Psoas muscle (tissue), 8 donors: ENCODE measurements around the gene COPS7A. TPM values are rescaled to one million over a fixed set of nuclear protein-coding genes. Genes with fewer than 3 reads are reported as not detected.

ENCODE experiments used
- ATAC-seq, 4 donors: fragments of 200-7000 bp; cut with Tn5 transposase; one replicate each; pipeline ENCODE4 v1.9.1; 2020; ENCODE audit warnings: moderate library complexity in 3 of 4, mild to moderate bottlenecking in 2 of 4
- DNase-seq, 2 donors: peaks; one replicate each; pipeline ENCODE4 v3.0.0-alpha.2; 2020
- H3K27ac ChIP-seq: fragments of 200-600 bp; one replicate; pipeline ENCODE4 v1.8.0; 2022
- H3K27me3 ChIP-seq, 3 donors: fragments of 200-600 bp in 1 of 3; one replicate each; pipeline versions ENCODE4 v1.6.1 to v1.8.0; 2013 to 2022; ENCODE audit warnings: low read length in 2 of 3, mild to moderate bottlenecking in 2 of 3, moderate library complexity in 1 of 3; ENCODE audit not compliant: insufficient read depth in 3 of 3
- H3K36me3 ChIP-seq, 2 donors: fragments of 200-600 bp in 1 of 2; one replicate each; pipeline versions ENCODE4 v1.6.1 to v1.8.0; 2013 to 2022; ENCODE audit warnings: low read depth in 1 of 2, mild to moderate bottlenecking in 1 of 2, moderate library complexity in 1 of 2; ENCODE audit not compliant: insufficient read depth in 1 of 2
- H3K4me1 ChIP-seq: fragments of 200-600 bp; one replicate; pipeline ENCODE4 v1.8.0; 2022
- H3K4me3 ChIP-seq: fragments of 200-600 bp; one replicate; pipeline ENCODE4 v1.8.0; 2022; ENCODE audit warnings: mild to moderate bottlenecking
- H3K9me3 ChIP-seq: fragments of 200-600 bp; one replicate; pipeline ENCODE4 v1.8.0; 2022
- WGBS, 3 donors: extraction: QIAGEN DNeasy Blood & Tissue Kit; methylation state at CpG; one replicate each; pipeline versions ENCODE4 v1.1.6 to v1.1.7; 2013; 5-methylcytosine and 5-hydroxymethylcytosine counted together
- intact Hi-C, 2 donors: fragments of 100-400 bp; cut with DNase I; formaldehyde crosslinking; loops; one replicate each; pipeline versions ENCODE4 v1.11.0 to v1.14.2; 2022
- polyA plus RNA-seq, 3 donors: library from polyadenylated mRNA; stranded (reverse); fragments of 200-250 nt; gene quantifications; one replicate each; pipeline ENCODE4 v1.2.3, GENCODE V29; 2013
- total RNA-seq, 4 donors: library from RNA; stranded (reverse); fragmentation: NEBNext Ultra II Directional in 2 of 4; extraction: Animal tissue kit (Norgen Biotek cat#: 25700) in 2 of 4; gene quantifications; one replicate each; pipeline versions ENCODE4 v1.2.1 to v1.2.4, GENCODE V29; 2021 to 2023
- TF ChIP-seq, protein P1 (sequence below): fragments of 200-600 bp; IDR thresholded peaks from one replicate; pipeline ENCODE4 v1.8.0; 2022; ENCODE audit warnings: antibody characterized with exemption
- donor health status: healthy with polysubstance abuse.
- donor health status: DM: no; HTN: no; CAD: no; lungs with moderate emphysema.
- donor health status: Bipolar disorder and iron deficiency.
- donor health status: healthy.
- donor health status: DM: yes; HTN: yes; CAD: no.
- donor health status: DM: no; HTN: no; CAD: no.
- donor health status: DM: no; HTN: no; CAD: no.
- donor health status: DM: yes; HTN: yes; CAD: no.

The COPS7A gene
- total and polyA plus RNA-seq, 7 donors, result 72.3 to 157 (median 79.2) TPM

DNA sequence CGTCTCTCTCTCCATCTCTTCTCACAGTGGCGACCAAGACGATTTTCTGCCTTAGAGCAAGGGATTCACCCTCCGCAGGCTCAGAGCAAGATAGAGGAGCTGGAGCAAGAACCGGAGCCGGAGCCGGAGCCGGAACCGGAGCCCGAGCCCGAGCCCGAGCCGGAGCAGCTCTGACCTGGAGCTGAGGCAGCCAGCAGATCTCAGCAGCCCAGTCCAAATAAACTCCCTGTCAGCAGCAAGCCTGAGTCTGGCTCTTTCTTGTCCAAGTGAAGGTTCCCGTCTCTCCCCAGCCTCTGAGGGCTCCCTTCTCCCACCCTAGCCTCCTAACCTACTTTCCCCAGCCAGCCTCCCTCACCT lies 54.3 kb downstream of the COPS7A start:
- Histone ChIP-seq H3K36me3 (no peaks in the 10 kb centered on the region), H3K9me3 (no peaks in the 10 kb centered on the region), H3K27ac (peak overlapping the region; percentile 68), H3K4me1 (peaks cover 5% of the 10 kb centered on the region), H3K4me3 (peak overlapping the region; percentile 65), H3K27me3 (peaks cover 0 to 2% (median 0%) of the 10 kb centered on the region in 3 donors)
- TF ChIP-seq, protein P1, sequence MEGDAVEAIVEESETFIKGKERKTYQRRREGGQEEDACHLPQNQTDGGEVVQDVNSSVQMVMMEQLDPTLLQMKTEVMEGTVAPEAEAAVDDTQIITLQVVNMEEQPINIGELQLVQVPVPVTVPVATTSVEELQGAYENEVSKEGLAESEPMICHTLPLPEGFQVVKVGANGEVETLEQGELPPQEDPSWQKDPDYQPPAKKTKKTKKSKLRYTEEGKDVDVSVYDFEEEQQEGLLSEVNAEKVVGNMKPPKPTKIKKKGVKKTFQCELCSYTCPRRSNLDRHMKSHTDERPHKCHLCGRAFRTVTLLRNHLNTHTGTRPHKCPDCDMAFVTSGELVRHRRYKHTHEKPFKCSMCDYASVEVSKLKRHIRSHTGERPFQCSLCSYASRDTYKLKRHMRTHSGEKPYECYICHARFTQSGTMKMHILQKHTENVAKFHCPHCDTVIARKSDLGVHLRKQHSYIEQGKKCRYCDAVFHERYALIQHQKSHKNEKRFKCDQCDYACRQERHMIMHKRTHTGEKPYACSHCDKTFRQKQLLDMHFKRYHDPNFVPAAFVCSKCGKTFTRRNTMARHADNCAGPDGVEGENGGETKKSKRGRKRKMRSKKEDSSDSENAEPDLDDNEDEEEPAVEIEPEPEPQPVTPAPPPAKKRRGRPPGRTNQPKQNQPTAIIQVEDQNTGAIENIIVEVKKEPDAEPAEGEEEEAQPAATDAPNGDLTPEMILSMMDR, result no peak
- ATAC-seq (peak; percentile 30 to 64 (median 44)), DNase-seq (peak; percentile 41 to 67)
- intact Hi-C loops, result loop anchor here (2.0 to 5.0 kb wide), 4 partner anchors 23 to 159 kb away; no protein-coding TSS in a partner anchor
- WGBS, 3 donors, result 5 to 24% (median 22%) methylated on average over 12 to 14 of the region's 14 CpGs

DNA sequence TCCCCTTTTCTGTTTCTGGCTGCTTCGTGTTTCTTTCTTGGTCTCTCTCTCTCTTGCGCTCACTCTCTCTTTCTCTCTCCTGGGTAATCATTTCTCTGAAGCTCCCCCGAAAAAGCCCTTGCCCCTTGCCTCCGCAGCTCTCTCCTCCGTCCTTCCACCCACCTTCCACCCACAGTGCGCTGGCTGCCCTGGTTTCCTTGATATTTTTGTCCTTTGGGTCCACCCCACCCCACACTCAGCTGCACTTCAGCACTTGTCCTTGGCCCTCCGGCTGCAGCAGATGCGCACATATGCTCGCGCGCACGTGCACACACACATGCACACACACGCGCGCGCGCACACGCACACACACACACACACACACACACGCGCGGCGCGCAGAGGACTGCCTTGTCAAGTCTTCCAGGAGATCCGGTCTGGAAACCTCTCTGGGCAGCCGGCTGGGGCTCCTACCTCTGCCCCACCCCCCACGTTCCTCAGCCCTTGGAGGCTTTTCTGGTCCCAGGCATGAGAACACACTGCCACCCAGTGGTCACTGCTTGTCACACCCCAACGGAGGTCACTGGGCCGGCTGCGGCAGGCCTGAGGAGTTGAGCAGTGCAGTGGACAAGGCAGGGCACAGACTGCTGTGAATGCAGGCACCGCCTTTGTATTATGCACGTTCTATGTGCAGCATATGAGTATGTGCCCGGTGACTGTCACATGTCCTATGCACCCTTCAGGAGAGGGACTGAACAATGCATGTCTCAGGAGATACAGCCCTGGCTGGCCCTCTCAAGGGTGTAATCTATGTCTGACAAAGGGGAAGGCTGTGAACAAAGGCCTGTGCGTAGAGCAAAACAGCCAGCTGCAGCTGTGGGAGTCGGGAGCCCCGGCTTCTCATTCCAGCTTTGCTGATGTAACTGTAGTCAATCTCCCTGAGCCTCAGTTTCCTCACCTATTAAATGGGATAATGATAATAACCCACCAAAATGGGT lies 55.0 kb downstream of the COPS7A start:
- Histone ChIP-seq H3K27ac (peak overlapping the region; percentile 68), H3K9me3 (no peaks in the 10 kb centered on the region), H3K36me3 (no peaks in the 10 kb centered on the region), H3K27me3 (peaks cover 0 to under 1% (median 0%) of the 10 kb centered on the region in 3 donors), H3K4me3 (peak overlapping the region; percentile 65), H3K4me1 (peaks cover 5% of the 10 kb centered on the region)
- DNase-seq, result peak; percentile 94 to 97
- ATAC-seq, result peak; percentile 98 to 99 (median 99)
- TF ChIP-seq, protein P1, result peak; percentile 96
- 2 to 4% (median 3%) methylated on average over 30 to 35 of the region's 35 CpGs for WGBS, 3 donors
- intact Hi-C loops, result loop anchor here (1.0 to 5.0 kb wide), 5 partner anchors 24 to 160 kb away; partner anchors contain the start of gene MLF2 (in 1 of the 2)

DNA sequence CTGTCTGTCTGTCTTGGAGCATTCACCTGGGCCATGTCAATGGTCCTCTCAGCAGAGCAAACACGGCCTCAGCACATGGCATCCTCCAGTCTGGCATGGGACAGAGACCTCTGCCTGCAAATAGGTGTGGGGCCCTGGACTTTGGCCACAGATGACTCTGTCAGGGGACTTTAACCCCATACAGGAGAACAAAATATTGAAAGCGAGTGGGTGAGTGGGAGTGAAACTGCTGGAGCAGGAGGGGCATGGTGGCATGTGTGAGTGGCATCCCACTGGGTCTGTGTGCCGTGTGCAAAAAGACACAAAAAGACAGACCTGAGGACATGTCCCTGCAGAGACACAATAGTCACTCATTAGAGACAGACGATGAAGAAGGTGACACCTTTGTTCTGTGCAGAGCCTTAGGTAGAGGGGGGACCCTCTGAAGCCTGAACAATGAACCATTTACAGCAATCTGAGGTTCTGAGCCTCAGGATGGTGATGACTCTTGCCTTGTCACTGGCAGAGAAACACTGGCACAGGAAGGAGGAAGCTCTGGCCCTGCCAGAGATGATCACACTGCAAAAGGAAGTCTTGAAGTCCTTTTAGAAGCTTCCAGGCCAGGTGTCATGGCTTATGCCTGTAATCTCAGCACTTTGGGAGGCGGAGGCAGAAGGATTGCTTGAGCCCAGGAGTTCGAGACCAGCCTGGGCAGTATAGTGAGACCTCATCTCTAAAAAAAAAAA lies 56.0 kb downstream of the COPS7A start:
- intact Hi-C loops, result loop anchor here (1.0 to 5.0 kb wide), 5 partner anchors 25 to 161 kb away; partner anchors contain the start of gene MLF2 (in 1 of the 2)
- ATAC-seq, result no peak
- no peaks in the 10 kb centered on the region for H3K27me3 ChIP-seq
- TF ChIP-seq, protein P1, result no peak
- H3K36me3 ChIP-seq, result no peaks in the 10 kb centered on the region
- WGBS, 3 donors, result 86 to 92% (median 91%) methylated on average over 6 of the region's 6 CpGs
- H3K9me3 ChIP-seq, result no peaks in the 10 kb centered on the region
- DNase-seq, result no peak
- peaks cover 5% of the 10 kb centered on the region for H3K4me1 ChIP-seq
- peak overlapping the region; percentile 68 for H3K27ac ChIP-seq
- no peak overlapping the region for H3K4me3 ChIP-seq

DNA sequence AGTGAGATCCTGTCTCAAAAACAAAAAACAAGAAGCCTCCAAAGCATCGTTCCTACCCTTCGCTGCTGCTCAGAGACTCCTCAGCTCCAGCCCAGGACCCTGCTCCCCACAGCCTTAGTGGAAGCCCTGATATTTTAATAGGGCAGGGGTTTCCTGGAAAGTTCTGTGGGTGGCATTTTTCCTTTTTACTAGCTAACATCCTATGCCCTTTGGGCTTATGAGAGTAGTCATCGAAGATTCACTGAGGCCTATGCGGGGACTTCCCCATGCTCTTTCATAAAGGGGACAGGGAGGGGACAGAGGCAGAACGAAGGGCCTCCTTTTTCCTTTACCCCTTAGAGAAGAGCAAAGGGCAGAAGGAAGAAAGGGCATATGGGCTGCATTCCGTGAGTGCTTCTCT lies 56.7 kb downstream of the COPS7A start:
- ATAC-seq, result no peak
- intact Hi-C loops, result no loop called here
- Histone ChIP-seq H3K4me3 (no peak overlapping the region), H3K27me3 (no peaks in the 10 kb centered on the region), H3K27ac (no peak overlapping the region), H3K36me3 (no peaks in the 10 kb centered on the region), H3K9me3 (no peaks in the 10 kb centered on the region), H3K4me1 (peaks cover 5% of the 10 kb centered on the region)
- TF ChIP-seq, protein P1, result no peak
- WGBS, 3 donors, result 84 to 90% (median 87%) methylated on average over 6 of the region's 6 CpGs
- DNase-seq, result no peak

Other genes starting within 250 kb of the COPS7A start
- gene MRPL51, start 230.8 kb upstream of the COPS7A start, total RNA-seq, result 100 to 1,000 TPM; 202 to 250 (median 227) TPM
- 100 to 1,000 TPM; 153 to 217 (median 180) TPM for gene MRPL51, start 230.8 kb upstream of the COPS7A start, polyA plus RNA-seq
- 10 to 100 TPM; 10.1 to 13.4 (median 11.2) TPM for gene NCAPD2, start 229.9 kb upstream of the COPS7A start, total RNA-seq
- 1 to 10 TPM; 3.9 to 9.5 (median 5.9) TPM for gene NCAPD2, start 229.9 kb upstream of the COPS7A start, polyA plus RNA-seq
- over 10,000 TPM in 2 of 4 donors, 1,000 to 10,000 TPM in 2; 7,136 to 10,782 (median 8,991) TPM for gene GAPDH, start 189.5 kb upstream of the COPS7A start, total RNA-seq
- over 10,000 TPM in 2 of 3 donors, 1,000 to 10,000 TPM in 1; 9,788 to 18,891 (median 16,487) TPM for gene GAPDH, start 189.5 kb upstream of the COPS7A start, polyA plus RNA-seq
- 10 to 100 TPM; 12.6 to 26.3 (median 18.0) TPM for gene IFFO1, start 168.0 kb upstream of the COPS7A start, total RNA-seq
- 1 to 10 TPM; 6.7 to 8.9 (median 8.3) TPM for gene IFFO1, start 168.0 kb upstream of the COPS7A start, polyA plus RNA-seq
- gene NOP2, start 155.8 kb upstream of the COPS7A start, total RNA-seq, result 10 to 100 TPM; 29.8 to 62.2 (median 52.9) TPM
- 10 to 100 TPM; 44.1 to 67.0 (median 66.4) TPM for gene NOP2, start 155.8 kb upstream of the COPS7A start, polyA plus RNA-seq
- gene CHD4, start 116.7 kb upstream of the COPS7A start, total RNA-seq, result 100 to 1,000 TPM in 2 of 4 donors, 10 to 100 TPM in 2; 94.5 to 152 (median 112) TPM
- 10 to 100 TPM; 62.5 to 90.0 (median 78.5) TPM for gene CHD4, start 116.7 kb upstream of the COPS7A start, polyA plus RNA-seq
- gene LPAR5, start 88.1 kb upstream of the COPS7A start, total RNA-seq, result under 1 TPM; 0.30 to 0.60 (median 0.39) TPM
- under 1 TPM; 0.04 to 0.20 (median 0.05) TPM for gene LPAR5, start 88.1 kb upstream of the COPS7A start, polyA plus RNA-seq
- gene ACRBP, start 76.6 kb upstream of the COPS7A start, total RNA-seq, result under 1 TPM; 0.44 to 0.99 (median 0.86) TPM
- gene ACRBP, start 76.6 kb upstream of the COPS7A start, polyA plus RNA-seq, result under 1 TPM in 2 of 3 donors, not detected in 1; 0.29 to 0.82 TPM
- 10 to 100 TPM; 12.7 to 29.6 (median 16.9) TPM for gene ING4, start 60.9 kb upstream of the COPS7A start, total RNA-seq
- 10 to 100 TPM; 20.7 to 35.6 (median 25.7) TPM for gene ING4, start 60.9 kb upstream of the COPS7A start, polyA plus RNA-seq
- 10 to 100 TPM; 25.4 to 37.9 (median 27.9) TPM for gene ZNF384, start 34.7 kb upstream of the COPS7A start, total RNA-seq
- gene ZNF384, start 34.7 kb upstream of the COPS7A start, polyA plus RNA-seq, result 10 to 100 TPM; 22.0 to 44.9 (median 23.8) TPM
- gene PIANP, start 23.2 kb upstream of the COPS7A start, total RNA-seq, result under 1 TPM in 3 of 4 donors, not detected in 1; 0.10 to 0.17 (median 0.15) TPM
- under 1 TPM in 2 of 3 donors, not detected in 1; 0.17 to 0.21 TPM for gene PIANP, start 23.2 kb upstream of the COPS7A start, polyA plus RNA-seq
- 100 to 1,000 TPM; 104 to 188 (median 132) TPM for gene MLF2, start 29.1 kb downstream of the COPS7A start, total RNA-seq
- gene MLF2, start 29.1 kb downstream of the COPS7A start, polyA plus RNA-seq, result 100 to 1,000 TPM; 113 to 245 (median 176) TPM
- 100 to 1,000 TPM in 1 of 4 donors, 10 to 100 TPM in 3; 69.0 to 104 (median 77.1) TPM for gene PTMS, start 42.3 kb downstream of the COPS7A start, total RNA-seq
- gene PTMS, start 42.3 kb downstream of the COPS7A start, polyA plus RNA-seq, result 10 to 100 TPM; 65.4 to 93.7 (median 87.7) TPM
- under 1 TPM in 2 of 4 donors, not detected in 2; 0.11 to 0.24 TPM for gene LAG3, start 48.5 kb downstream of the COPS7A start, total RNA-seq
- gene LAG3, start 48.5 kb downstream of the COPS7A start, polyA plus RNA-seq, result under 1 TPM in 2 of 3 donors, not detected in 1; 0.05 to 0.06 TPM
- gene CD4, start 65.5 kb downstream of the COPS7A start, total RNA-seq, result 1 to 10 TPM; 2.3 to 4.9 (median 4.0) TPM
- 1 to 10 TPM in 1 of 3 donors, under 1 TPM in 2; 0.47 to 1.5 (median 0.91) TPM for gene CD4, start 65.5 kb downstream of the COPS7A start, polyA plus RNA-seq
- 1 to 10 TPM in 3 of 4 donors, under 1 TPM in 1; 0.50 to 2.8 (median 1.2) TPM for gene GPR162, start 97.8 kb downstream of the COPS7A start, total RNA-seq
- gene GPR162, start 97.8 kb downstream of the COPS7A start, polyA plus RNA-seq, result 1 to 10 TPM in 1 of 3 donors, under 1 TPM in 2; 0.60 to 1.8 (median 0.61) TPM
- 1 to 10 TPM; 1.3 to 4.2 (median 3.2) TPM for gene P3H3, start 104.4 kb downstream of the COPS7A start, total RNA-seq
- gene P3H3, start 104.4 kb downstream of the COPS7A start, polyA plus RNA-seq, result 1 to 10 TPM in 2 of 3 donors, under 1 TPM in 1; 0.87 to 1.2 (median 1.1) TPM
- under 1 TPM; 0.23 to 0.69 (median 0.33) TPM for gene GNB3, start 116.9 kb downstream of the COPS7A start, total RNA-seq
- gene GNB3, start 116.9 kb downstream of the COPS7A start, polyA plus RNA-seq, result under 1 TPM; 0.13 to 0.60 (median 0.13) TPM
- 1 to 10 TPM in 1 of 4 donors, under 1 TPM in 2, not detected in 1; 0.79 to 1.1 (median 0.92) TPM for gene CDCA3, start 127.2 kb downstream of the COPS7A start, total RNA-seq
- 1 to 10 TPM in 1 of 3 donors, under 1 TPM in 2; 0.21 to 3.3 (median 0.56) TPM for gene CDCA3, start 127.2 kb downstream of the COPS7A start, polyA plus RNA-seq
- 100 to 1,000 TPM in 3 of 4 donors, 10 to 100 TPM in 1; 98.1 to 127 (median 112) TPM for gene USP5, start 128.1 kb downstream of the COPS7A start, total RNA-seq
- gene USP5, start 128.1 kb downstream of the COPS7A start, polyA plus RNA-seq, result 10 to 100 TPM; 43.1 to 85.1 (median 49.5) TPM
- 100 to 1,000 TPM; 537 to 822 (median 624) TPM for gene TPI1, start 143.5 kb downstream of the COPS7A start, total RNA-seq
- gene TPI1, start 143.5 kb downstream of the COPS7A start, polyA plus RNA-seq, result 100 to 1,000 TPM; 588 to 952 (median 847) TPM
- gene SPSB2, start 149.3 kb downstream of the COPS7A start, total RNA-seq, result 1 to 10 TPM; 2.4 to 4.5 (median 3.2) TPM
- 10 to 100 TPM in 1 of 3 donors, 1 to 10 TPM in 2; 4.3 to 10.2 (median 6.7) TPM for gene SPSB2, start 149.3 kb downstream of the COPS7A start, polyA plus RNA-seq
- gene LRRC23, start 180.8 kb downstream of the COPS7A start, total RNA-seq, result 10 to 100 TPM; 10.2 to 14.9 (median 12.5) TPM
- gene LRRC23, start 180.8 kb downstream of the COPS7A start, polyA plus RNA-seq, result 10 to 100 TPM in 2 of 3 donors, 1 to 10 TPM in 1; 9.5 to 29.0 (median 14.3) TPM
- 1 to 10 TPM; 2.0 to 4.6 (median 2.3) TPM for gene ENO2, start 190.5 kb downstream of the COPS7A start, total RNA-seq
- 1 to 10 TPM; 1.4 to 2.0 (median 1.8) TPM for gene ENO2, start 190.5 kb downstream of the COPS7A start, polyA plus RNA-seq
- 10 to 100 TPM; 43.3 to 55.8 (median 50.9) TPM for gene ATN1, start 203.9 kb downstream of the COPS7A start, total RNA-seq
- 10 to 100 TPM; 24.9 to 46.0 (median 33.7) TPM for gene ATN1, start 203.9 kb downstream of the COPS7A start, polyA plus RNA-seq
- not detected for gene RNU7-1, start 219.8 kb downstream of the COPS7A start, total RNA-seq
- gene RNU7-1, start 219.8 kb downstream of the COPS7A start, polyA plus RNA-seq, result not detected
- 100 to 1,000 TPM in 2 of 4 donors, 10 to 100 TPM in 2; 80.4 to 110 (median 95.6) TPM for gene C12orf57, start 220.0 kb downstream of the COPS7A start, total RNA-seq
- 100 to 1,000 TPM; 223 to 269 (median 247) TPM for gene C12orf57, start 220.0 kb downstream of the COPS7A start, polyA plus RNA-seq
- 1 to 10 TPM; 3.6 to 7.6 (median 4.6) TPM for gene PTPN6, start 227.3 kb downstream of the COPS7A start, total RNA-seq
- gene PTPN6, start 227.3 kb downstream of the COPS7A start, polyA plus RNA-seq, result 1 to 10 TPM; 1.3 to 2.6 (median 2.1) TPM
- gene PHB2, start 246.6 kb downstream of the COPS7A start, total RNA-seq, result 100 to 1,000 TPM; 137 to 278 (median 180) TPM
- 100 to 1,000 TPM; 176 to 381 (median 208) TPM for gene PHB2, start 246.6 kb downstream of the COPS7A start, polyA plus RNA-seq
- 10 to 100 TPM; 30.1 to 59.4 (median 44.8) TPM for gene EMG1, start 246.9 kb downstream of the COPS7A start, total RNA-seq
- 10 to 100 TPM; 26.6 to 66.5 (median 50.4) TPM for gene EMG1, start 246.9 kb downstream of the COPS7A start, polyA plus RNA-seq